ENCODE measurements around the gene LELP1. TPM values are rescaled to one million over a fixed set of nuclear protein-coding genes. Genes with fewer than 3 reads are reported as not detected.

The LELP1 gene
- total RNA-seq, 1 donor, result not detected

Other genes starting within 250 kb of the LELP1 start
- gene SPRR4, start 232.8 kb upstream of the LELP1 start, total RNA-seq, result not detected
- gene SPRR1A, start 219.3 kb upstream of the LELP1 start, total RNA-seq, result not detected
- not detected for gene SPRR3, start 201.7 kb upstream of the LELP1 start, total RNA-seq
- not detected for gene SPRR1B, start 172.2 kb upstream of the LELP1 start, total RNA-seq
- not detected for gene SPRR2D, start 162.3 kb upstream of the LELP1 start, total RNA-seq
- gene SPRR2A, start 145.9 kb upstream of the LELP1 start, total RNA-seq, result not detected
- not detected for gene SPRR2B, start 131.8 kb upstream of the LELP1 start, total RNA-seq
- gene SPRR2E, start 108.9 kb upstream of the LELP1 start, total RNA-seq, result not detected
- gene SPRR2F, start 89.9 kb upstream of the LELP1 start, total RNA-seq, result not detected
- gene SPRR2G, start 52.5 kb upstream of the LELP1 start, total RNA-seq, result not detected
- not detected for gene PRR9, start 14.2 kb downstream of the LELP1 start, total RNA-seq
- gene LORICRIN, start 56.3 kb downstream of the LELP1 start, total RNA-seq, result not detected
- not detected for gene PGLYRP3, start 109.5 kb downstream of the LELP1 start, total RNA-seq
- gene PGLYRP4, start 145.4 kb downstream of the LELP1 start, total RNA-seq, result 0.27 TPM
- 88.9 TPM for gene S100A9, start 154.4 kb downstream of the LELP1 start, total RNA-seq
- gene S100A12, start 172.2 kb downstream of the LELP1 start, total RNA-seq, result 4.8 TPM
- gene S100A8, start 187.6 kb downstream of the LELP1 start, total RNA-seq, result 12.1 TPM
- not detected for gene S100A7A, start 213.1 kb downstream of the LELP1 start, total RNA-seq

Data from hematopoietic multipotent progenitor cell (in vitro differentiated cells).